ENCODE measurements around the gene CTNNA2.

Gene CTNNA2

DNA sequence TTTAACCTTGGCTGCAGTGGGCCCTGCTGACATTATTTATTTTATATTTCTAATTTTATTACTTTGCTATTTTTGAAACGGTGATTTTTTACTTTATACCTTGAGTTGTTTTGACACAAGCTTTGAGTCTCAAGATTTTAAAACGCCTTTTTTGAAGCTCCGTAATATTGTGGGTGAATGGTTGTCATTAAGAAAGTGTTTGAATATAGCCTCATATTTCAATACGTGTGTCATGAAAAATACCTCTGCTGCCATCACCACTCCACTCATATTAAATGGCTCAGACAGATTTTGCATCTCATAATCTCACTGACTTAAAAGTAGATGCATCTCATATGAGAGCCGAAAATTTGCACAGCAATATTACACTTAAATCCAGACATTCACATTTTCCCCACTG, 106.6 kb downstream of the CTNNA2 start:
- DNase-seq, result no peak

DNA sequence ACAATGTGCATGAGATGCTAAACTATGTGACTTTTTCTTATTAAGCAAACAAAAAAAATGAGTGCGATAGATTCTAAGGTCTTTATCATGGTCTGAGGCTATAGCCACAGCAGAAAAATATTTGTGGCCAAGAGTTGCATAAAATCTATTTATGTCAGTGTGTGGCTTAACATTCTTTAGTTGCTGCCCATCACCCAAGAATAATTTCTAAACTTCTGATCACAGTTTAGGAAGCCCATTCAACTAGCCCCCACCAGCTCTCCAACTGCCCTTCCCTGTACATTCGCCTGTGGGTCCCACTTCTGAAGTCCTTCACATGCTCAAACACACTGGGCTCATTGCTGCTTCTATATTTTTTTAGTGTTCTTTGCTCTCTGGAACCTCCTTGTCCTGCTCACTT, 107.1 kb downstream of the CTNNA2 start:
- DNase-seq, result no peak

DNA sequence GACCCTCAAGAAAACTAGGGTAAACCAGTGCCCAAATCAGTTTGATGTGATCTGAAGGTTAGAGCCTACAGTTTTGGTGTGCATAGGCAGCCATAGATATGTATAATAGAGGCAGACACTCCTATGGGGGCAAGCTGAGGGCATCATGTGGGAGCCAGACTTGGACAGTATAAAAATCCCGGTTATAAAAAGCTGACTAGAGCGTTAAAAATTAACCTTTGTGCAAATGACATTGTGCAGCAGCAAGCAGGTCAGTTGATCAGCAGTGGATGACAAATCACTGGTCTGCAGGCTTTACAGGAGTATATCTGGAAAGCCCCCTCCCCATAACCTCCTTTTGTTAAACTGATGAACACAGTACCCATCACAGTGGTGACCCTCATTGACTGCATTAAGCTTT, 107.8 kb downstream of the CTNNA2 start:
- DNase-seq, result no peak

DNA sequence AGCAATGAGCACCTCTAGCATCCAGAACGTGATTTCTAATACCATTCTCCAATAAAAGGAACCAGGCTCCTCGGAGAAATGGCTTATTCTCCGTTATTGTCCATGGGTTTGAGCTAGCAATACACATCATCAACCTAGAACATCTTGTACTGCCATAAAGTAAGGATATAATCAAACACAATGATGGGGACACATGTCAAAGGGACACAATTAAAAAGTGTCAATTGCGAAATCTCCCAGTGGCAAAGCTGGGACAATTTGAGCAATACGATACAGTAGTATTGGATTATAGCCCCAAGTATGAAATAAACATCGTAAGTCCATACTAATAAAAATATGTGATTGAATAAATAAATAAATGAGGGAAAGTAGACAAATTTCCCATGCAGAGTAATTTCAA, 108.4 kb downstream of the CTNNA2 start:
- no peak for DNase-seq

DNA sequence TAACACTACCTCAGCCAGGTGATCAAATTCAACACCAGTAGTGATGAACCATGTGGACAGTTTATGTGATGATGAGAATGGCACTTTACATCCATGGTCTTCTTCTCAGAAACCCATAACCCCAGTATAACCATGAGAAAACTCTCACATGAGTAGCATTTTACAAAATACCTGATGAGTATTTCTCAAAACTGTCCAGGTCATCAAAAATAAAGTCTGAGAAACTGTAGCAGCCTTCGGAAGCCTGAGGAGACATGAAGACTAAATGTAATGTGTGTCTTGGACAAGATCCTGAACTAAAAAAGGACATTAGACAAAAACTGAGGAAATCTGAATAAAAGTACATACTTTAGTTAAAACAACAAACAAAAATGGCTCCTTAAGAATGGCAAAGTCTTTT, 108.9 kb downstream of the CTNNA2 start:
- no peak for DNase-seq

DNA sequence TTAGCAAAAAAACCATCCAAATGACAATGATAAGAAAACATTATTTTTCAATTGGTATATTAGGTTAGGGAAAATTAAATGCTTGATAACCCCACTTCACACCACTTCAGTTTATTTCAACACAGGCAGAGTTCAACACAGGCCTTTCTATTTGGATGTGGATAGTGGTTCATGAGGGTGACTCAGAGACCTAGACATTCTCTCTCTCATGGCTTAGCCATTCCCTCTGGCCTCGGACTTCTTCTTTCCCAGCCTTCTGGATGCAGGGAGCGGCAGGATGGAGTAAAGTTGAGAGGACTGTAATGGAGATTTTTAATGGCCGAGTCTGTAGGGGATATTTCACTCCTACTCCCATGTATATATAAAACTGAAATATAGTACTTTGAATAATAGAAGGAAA, 109.7 kb downstream of the CTNNA2 start:
- DNase-seq, result no peak

DNA sequence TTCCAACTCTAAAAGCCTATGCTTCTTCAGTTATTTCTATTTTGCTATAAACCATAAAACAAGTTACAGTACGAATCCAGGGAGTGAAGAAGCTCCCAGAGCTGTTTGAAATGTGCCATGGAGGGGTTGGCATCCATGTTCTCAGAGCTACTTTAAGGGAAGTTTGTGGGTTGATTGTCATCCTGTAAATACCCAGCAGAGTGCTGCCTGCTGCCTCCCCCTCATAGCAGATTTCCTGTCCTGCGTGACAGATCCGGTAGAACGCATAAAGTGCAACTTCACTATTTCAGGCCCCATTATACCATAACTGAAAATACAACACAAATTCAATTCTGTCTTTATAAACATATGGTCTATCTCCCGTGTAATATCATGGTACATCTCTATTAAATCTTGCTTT, 114.4 kb downstream of the CTNNA2 start:
- no peak for DNase-seq

DNA sequence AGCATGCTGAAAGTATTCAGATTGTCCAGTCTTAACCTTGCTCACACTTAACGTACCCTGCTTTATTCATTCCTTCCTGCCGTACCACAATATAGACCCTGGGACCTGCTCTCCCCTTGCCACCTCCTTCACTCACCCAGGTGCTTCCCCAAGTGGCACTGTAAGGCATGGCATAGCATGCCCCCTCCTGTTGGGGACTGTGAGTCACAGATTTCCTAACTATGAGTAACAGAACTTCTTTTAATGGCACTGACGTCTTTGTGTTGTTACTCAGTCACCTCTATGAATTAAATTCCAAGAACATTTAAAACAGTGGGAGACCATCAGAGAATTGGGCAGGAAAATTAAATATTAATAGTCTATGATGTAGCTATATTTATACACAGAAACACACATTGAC, 117.2 kb downstream of the CTNNA2 start:
- DNase-seq, result no peak

DNA sequence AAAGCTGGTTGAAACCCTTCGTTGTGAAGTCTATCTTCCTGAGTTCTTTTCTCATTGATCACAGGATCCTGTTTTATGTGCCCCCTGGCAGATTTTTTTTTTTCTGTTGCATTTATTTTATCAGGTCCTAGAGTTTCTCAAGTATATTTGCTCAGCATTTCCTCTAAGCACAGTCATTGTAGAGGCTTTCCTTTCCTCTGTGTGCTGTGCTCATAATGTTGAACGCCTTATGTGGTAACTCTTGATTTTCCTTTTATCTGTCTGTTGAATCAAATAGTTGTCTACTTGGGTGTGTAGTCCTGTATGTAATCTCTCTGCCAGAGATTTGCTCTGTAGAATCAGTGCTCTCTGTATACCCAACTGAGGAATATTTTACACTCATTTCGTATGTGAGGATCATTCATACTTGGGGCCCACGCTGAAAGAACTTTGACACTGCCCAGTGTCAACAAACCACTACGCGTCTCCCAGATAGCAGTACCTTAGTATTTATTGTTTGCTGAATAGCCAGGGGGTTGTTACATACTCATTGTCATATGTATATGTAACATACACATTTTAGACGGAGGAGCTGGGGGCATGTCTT, 118.2 kb downstream of the CTNNA2 start:
- no peak for DNase-seq

DNA sequence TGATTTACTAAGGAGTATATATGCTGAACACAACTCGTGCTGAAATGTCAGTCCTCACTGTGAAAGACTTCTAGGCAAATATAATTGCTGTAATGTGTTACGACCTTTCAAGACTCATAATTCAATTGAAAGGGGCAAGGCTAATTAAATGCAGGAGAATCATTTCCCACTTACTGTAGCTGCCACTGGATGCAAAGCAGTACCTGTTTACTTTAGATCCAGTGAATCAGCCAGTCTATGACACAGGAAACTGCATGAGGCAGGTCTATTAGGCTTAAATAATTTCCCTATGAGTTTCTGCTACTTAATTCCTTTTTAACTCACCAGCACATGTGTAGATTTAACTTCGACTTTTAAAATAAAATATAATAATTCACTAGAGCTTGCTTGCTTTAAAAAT, 125.6 kb downstream of the CTNNA2 start:
- DNase-seq, result no peak

DNA sequence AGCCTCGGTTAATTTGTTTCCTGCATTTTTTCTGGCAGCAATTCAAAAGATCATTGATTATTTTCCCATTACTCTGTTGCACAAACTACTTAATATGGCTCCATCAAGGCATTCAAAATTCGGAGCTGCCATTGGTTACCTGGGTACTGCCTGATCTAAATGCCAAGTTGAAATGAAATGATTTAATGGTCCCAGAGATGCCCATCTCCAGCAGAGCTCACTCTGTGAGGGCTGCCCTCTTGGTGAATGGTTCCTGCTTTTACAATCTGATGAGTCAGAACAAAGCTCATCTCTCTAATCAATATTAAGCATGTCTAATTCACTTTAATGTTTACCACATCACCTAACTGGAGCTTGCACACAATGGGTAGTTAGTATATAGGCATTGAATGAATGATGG, 126.1 kb downstream of the CTNNA2 start:
- no peak for DNase-seq

DNA sequence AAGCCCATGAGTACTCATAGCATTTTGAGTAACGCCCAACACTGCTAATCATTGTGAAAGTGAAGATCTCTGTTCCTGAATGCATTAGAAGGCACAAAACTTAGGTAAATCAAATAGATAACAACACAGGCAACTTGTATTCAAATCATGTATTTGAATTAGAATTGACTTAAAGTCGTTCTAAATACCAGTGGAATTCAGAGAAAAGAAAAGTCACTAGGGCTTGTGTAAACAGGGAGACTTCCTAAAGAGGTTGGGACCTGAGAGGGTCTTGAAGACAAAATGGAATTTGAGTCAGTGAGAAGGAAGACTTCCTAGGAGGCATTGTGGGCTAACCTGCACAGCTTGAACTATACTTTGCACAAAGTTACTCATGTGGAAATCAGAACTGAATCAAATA, 127.2 kb downstream of the CTNNA2 start:
- DNase-seq, result no peak

DNA sequence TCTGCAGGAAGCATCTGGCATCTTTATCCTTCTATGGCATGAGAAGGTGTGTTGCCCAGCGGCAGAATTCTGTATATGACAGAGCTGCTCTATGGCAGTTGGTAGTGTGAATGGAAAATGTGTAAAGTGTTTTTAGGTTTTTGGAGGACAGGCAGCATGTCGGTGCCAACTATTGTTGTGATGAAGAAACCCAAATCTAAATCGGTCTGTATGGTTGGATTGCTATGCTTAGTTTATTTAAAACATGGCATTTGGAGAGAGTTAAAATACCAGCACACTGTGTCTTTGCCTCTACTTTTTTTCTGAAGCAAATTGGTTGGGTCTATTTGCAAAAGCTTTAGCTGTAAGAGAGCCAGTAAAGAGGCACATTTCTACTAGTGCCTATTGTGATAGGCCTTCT, 136.7 kb downstream of the CTNNA2 start:
- DNase-seq, result no peak

DNA sequence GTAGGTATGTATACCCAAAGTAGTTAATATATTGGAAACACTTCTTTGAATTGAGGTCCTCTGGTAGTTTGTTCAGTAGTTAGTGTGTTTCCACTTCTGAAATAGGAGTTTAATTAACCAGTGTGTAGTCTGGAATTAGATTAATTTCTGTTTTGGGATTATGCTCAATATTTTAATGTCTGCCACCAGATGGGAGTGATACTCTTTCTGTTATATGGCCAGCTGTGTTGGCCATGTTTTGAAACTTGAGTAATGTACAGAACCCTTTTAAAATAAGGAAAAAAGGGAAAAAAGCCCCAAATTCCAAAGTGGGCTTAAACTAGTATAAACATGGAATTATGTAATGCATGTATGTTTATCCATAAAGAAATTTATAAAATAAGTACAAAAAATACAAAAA, 147.7 kb downstream of the CTNNA2 start:
- no peak for DNase-seq

DNA sequence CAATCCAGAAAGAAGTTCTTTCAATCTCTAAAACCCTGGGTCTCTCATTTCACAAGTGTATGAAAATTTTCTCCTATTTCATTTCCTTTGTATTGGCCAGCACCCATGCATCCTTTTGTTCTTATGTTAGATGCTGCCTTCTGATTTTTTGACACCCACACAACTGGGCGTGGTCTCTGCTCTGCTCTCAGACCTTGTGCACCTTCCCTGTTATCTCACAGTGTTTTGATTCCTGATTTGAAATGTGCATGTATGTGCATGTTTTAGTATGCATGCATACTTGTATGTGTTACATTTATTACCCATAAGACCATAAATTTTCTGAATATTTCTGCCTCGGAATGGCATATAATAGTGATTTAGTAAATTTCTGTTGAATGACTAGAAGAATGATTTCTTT, 152.2 kb downstream of the CTNNA2 start:
- no peak for DNase-seq

DNA sequence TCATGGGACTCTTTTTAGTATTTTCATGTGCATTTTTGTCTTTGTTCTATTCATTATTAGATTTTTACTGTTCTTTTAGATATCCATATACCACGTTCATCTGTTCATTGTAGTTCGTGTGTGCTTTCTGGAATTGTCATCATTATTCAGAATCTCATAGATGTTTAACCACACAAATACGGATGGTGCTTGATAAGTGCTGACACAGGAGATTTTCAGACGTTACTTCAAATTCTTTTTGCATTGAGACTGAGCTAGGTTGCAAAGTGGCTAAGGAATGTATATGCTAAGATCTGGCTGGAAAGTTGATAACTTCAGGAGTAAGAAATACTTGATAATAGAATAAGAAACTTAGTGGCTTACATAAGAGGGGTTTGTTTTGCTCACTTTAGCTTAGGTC, 153.6 kb downstream of the CTNNA2 start:
- no peak for DNase-seq

DNA sequence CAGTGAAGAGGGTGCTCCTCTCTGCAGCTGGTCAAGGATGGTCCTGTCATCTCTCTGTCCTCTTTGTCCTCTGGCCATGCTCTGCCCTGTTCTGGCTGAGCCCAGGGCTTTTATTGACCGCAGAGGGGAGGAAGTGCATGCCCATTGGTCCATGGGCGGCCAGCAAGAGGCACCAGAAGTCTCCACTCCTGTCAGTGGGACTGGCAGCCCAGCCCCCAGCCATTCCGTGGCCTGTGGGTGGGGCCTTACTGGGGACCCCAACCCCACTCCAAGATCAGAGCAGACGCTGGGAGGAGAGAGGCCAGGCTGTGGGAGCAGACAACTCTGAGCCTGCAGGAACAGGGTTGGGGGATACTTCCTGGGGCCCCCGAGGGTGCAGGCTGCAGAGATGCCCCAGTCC, 156.9 kb downstream of the CTNNA2 start:
- DNase-seq, result no peak

DNA sequence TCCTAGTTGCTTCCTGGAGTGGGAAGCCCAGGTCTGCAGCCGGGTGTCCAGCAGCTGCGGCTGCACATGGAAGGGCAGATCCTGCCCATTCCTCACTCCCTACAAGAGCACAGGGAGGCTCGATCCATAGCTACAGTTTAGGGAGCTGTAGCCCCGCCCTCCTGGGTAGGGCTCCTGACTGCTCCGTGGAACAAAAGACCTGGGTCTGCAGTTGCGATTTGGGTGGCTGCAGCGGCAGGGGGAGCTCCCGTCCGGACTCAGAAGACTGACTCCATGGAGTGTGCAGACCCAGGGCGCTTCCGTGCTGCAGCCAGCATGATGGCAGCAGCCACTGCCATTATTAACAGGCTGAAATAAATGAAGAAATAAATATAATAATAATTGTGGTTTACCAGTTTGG, 157.3 kb downstream of the CTNNA2 start:
- no peak for DNase-seq

DNA sequence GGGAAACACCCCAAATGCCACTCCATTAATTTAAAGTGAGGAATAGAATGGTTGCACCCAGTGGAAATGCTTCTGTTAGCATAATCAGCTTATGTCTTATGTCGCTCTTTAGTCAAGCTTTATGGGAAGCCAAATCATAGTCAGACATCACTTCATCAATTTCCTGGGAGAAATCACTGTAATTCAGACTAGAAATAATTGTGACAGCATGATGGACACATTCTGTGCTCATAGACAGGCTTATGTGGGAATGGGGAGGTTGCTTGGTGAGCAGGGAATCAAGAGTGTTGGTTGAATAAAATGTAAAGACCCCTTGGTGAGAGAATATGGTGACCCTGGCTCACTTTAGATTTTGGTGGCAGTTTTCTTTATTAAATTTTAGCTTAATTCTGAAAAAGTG, 174.0 kb downstream of the CTNNA2 start:
- no peak for DNase-seq

DNA sequence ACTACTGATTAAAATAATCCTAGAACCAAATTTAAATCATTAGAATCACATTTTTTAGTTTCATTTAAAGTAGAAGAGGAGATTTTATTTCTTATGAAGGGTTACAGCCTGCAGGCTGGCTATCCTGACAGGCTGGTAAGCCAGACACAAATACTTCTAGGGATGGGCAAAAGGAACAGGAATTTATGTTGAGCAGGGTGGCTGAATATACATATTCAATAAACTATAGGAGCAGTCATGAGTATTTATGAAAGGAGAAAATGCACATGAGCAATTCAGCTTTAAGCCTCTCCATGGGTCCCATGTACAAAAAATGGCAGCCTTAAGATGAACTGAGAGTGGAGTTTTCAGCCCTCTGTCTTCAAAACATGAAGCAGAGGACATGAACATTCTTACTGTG, 182.4 kb downstream of the CTNNA2 start:
- no peak for DNase-seq

DNA sequence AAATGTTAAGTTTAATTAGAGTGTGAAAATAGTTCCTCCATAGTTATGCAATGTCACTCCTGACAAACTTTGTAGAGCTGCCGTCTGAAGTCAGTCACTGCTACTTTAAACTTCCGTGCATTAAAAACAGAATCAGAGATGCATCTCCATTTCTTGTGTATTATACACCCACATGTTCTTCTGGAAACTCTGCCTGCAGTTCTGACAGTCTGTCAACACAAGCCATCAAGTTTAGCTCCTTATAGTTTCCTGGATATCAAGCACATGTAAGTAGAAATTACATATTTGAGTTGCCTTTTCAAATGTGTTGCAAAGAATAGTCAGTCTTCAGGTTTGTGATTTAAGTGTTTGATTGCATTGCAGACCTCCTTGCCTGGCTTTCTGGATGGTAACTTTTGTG, 184.3 kb downstream of the CTNNA2 start:
- DNase-seq, result no peak

DNA sequence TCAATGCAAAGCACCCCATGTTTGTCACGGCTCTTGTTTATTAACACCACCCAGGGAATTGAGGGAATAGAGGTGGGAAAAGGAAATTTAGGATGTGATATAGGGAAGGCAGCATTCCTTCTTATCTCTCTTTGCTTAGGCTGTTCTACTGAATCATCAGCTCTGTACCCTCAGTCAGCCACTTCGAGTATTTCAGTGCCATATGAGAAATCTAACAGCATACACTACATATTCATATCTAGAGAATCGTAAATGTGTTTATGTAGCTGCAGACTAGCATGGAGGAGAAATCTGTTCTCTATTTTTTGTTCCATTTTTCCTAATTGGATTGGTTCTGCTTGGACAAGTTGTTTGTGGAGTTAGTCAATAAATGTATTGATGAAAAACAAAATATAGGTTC, 187.8 kb downstream of the CTNNA2 start:
- no peak for DNase-seq

DNA sequence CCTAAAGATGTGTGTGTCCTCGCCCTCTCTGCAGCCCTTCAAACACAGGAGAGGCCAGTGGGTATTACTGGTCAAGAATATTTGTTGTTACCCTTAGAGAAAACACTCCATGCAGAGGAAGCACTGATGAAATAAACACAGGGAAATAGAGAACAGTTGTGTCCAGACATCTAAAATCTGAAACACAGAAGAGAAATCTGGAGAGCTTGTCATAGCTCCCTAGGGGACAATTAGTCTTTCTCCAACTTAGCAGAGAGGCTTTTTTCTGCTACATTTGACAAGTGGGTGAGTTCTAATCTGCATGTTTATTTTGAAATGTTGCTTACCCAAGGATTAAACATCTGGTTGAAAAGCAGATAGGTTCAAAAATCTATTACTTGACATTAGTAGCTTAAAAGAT, 190.1 kb downstream of the CTNNA2 start:
- no peak for DNase-seq

DNA sequence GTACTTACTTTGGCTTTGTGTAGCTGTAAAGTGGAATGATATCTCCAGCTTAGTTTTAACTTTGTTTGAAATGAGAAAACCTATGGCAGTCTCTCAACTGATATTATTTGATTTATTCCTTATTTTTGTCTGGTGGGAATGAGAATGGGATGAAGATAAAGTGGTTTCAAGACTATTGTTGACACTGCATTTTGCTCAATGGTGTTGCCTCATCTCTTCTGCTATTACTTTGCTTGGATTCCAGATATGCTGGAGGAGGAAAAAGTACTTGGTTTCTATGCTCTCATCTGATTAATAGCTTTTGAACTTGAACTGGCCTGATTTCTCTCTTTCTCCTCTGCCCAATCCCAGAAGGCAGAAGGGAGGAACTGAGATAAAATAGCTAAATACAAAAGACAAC, 198.2 kb downstream of the CTNNA2 start:
- no peak for DNase-seq

DNA sequence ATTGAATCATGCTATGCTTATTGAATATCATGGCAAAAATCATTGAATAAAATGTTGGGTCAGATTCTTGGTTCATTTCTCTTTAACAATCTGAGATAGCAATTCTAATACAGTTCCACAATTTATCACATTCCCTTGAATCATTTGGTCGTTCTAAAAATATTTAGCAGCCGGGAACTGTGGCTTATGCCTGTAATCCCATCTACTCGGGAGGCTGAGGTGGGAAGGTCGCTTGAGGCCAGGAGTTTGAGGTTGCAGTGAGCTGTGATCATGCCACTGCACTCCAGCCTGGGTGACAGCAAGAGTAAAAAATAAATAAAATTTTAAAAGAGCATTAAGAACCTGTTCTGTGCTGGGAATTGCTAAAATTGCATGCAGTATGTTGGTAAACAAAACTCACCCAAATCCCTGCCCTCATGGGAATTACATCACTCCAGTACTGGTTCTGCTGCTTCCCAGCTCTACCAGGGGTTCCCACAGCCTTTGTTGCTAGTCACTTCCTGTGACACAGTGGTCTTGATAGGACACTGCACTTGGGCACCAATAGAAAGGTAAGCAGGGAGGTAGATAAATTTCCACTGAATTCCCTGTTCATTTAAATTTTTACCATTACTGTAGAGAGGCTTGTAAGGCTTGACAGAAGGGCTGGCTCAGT, 200.4 kb downstream of the CTNNA2 start:
- no peak for DNase-seq

DNA sequence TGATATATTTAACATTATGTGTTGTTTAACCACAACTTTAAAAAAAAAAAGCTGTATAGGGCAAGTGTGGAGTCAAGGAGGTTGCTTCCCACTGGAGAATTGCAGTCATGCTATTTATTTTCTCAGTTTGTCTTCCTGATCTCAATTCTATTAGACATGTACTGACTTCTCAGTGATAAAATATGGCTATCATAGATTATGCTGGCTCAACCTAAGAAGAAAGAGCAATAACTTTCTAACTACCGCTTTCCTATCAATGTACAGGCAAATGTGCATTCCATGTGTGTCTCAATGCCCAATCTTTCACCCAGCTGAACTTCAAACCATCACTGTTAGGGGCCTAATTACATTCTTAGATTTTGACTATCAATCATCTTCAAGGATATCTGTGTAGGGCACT, 201.4 kb downstream of the CTNNA2 start:
- no peak for DNase-seq

Measured in activated effector memory CD4-positive, alpha-beta T cell treated with Interleukin-2 at 50 U/mL for 16 hours (primary cell).